Fibroblast of lung (primary cell): ENCODE measurements around the gene PLS3. TPM values are rescaled to one million over a fixed set of nuclear protein-coding genes. Genes with fewer than 3 reads are reported as not detected.

Source experiments
- DNase-seq, 2 donors: peaks; one replicate each; pipeline versions ENCODE4 v3.0.0 to v3.0.0-alpha.2; 2010; ENCODE audit warnings: low read depth in 2 of 2
- H2AFZ ChIP-seq: 2 replicates; pipeline ENCODE4 v1.5.1; 2012; ENCODE audit warnings: low read length, control low read depth, inconsistent platforms
- H3K27ac ChIP-seq: 2 replicates; pipeline ENCODE4 v1.5.1; 2011; ENCODE audit warnings: low read length, control low read depth; ENCODE audit not compliant: insufficient read depth
- H3K27me3 ChIP-seq: 2 replicates; pipeline ENCODE4 v1.5.1; 2011; ENCODE audit warnings: mild to moderate bottlenecking, low read length; ENCODE audit not compliant: control insufficient read depth, insufficient read depth
- H3K36me3 ChIP-seq: 2 replicates; pipeline ENCODE4 v1.5.1; 2011; ENCODE audit warnings: low read length; ENCODE audit not compliant: control insufficient read depth, insufficient read depth
- H3K4me1 ChIP-seq: 2 replicates; pipeline ENCODE4 v1.5.1; 2011; ENCODE audit warnings: low read length; ENCODE audit not compliant: control insufficient read depth, insufficient read depth; ENCODE audit errors: extremely low read depth
- H3K4me2 ChIP-seq: 2 replicates; pipeline ENCODE4 v1.5.1; 2011; ENCODE audit warnings: low read length, control low read depth; ENCODE audit not compliant: insufficient read depth; ENCODE audit errors: extremely low read depth
- H3K4me3 ChIP-seq, 4 experiments: fragments of 200-600 bp in 1 of 4; sonication (generic) in 1 of 4; replicated peaks in 1 of 4; 2 replicates each; pipeline ENCODE4 v1.5.1; 2011 to 2016; ENCODE audit warnings: low read length in 4 of 4, low read depth in 3 of 4, mild to moderate bottlenecking in 3 of 4, control low read depth in 2 of 4, inconsistent platforms in 1 of 4, mixed read lengths in 1 of 4; ENCODE audit not compliant: insufficient read depth in 1 of 4; ENCODE audit errors: control extremely low read depth in 1 of 4
- H3K79me2 ChIP-seq: 2 replicates; pipeline ENCODE4 v1.5.1; 2012; ENCODE audit warnings: mild to moderate bottlenecking, low read length, inconsistent platforms; ENCODE audit not compliant: control insufficient read depth, insufficient read depth
- H3K9ac ChIP-seq: 2 replicates; pipeline ENCODE4 v1.5.1; 2011; ENCODE audit warnings: mild to moderate bottlenecking, low read length, control low read depth; ENCODE audit not compliant: insufficient read depth
- H3K9me3 ChIP-seq: 2 replicates; pipeline ENCODE4 v1.5.1; 2012; ENCODE audit warnings: low read depth, low read length; ENCODE audit not compliant: control insufficient read depth, insufficient read depth
- H4K20me1 ChIP-seq: 2 replicates; pipeline ENCODE4 v1.5.1; 2011; ENCODE audit warnings: low read length; ENCODE audit not compliant: control insufficient read depth, insufficient read depth; ENCODE audit errors: extremely low read depth
- EZH2 ChIP-seq: IDR thresholded peaks from 2 replicates; pipeline ENCODE4 v1.5.1; 2012; ENCODE audit warnings: low read length, control low read depth, mild to moderate bottlenecking; ENCODE audit errors: missing control alignments
- polyA plus RNA-seq, 2 donors: library from polyadenylated mRNA; depleted of rRNA in 1 of 2; stranded (reverse) in 1 of 2; unstranded in 1 of 2; fragments of >200 nt; gene quantifications; 2 replicates each; pipeline ENCODE4 v1.2.1, GENCODE V29; 2011 to 2012; ENCODE audit warnings: missing spikeins in 1 of 2
- total RNA-seq: library from RNA; depleted of rRNA; stranded (reverse); fragments of >200 nt; gene quantifications from 2 replicates; pipeline ENCODE4 v1.2.1, GENCODE V29; 2014
- TF ChIP-seq, protein P1 (sequence below), 2 donors: IDR thresholded peaks in 1 of 2; conservative IDR thresholded peaks in 1 of 2; 1 replicate in 1 of 2; 2 replicates in 1 of 2; pipeline ENCODE4 v1.5.1; 2011 to 2012; ENCODE audit warnings: low read length in 2 of 2, control low read depth in 1 of 2, inconsistent platforms in 1 of 2, low read depth in 1 of 2, mild to moderate bottlenecking in 1 of 2

Gene PLS3
- total and polyA plus RNA-seq, 2 donors (not counting 1 experiment from before 2014, with no cell fraction given): 223 to 262 TPM

DNA sequence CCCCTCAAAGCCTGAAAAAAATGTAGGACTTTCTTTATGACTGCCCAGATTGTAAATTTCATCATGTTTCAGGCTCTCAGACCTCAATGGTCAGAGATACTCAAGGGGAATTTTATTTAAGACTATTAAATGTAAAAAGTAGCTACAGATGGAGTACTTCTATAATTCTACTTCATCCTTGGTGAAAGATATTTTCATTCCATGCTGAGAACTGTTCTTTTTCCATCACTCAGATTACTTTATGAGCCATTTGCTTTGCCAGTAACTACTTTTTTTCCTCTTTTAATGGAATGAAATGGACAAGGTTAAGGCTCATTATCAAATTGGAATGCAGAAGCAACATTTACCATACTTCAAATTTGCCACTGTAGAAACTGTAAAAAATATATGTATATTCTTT, 38.0 kb upstream of the PLS3 start:
- Histone ChIP-seq H3K36me3 (no peaks in the 10 kb centered on the region), H4K20me1 (no peaks in the 10 kb centered on the region), H3K4me1 (no peaks in the 10 kb centered on the region), H3K27me3 (no peaks in the 10 kb centered on the region), H3K4me3 (no peak overlapping the region), H3K4me2 (no peak overlapping the region), H3K9ac (no peak overlapping the region), H3K9me3 (no peaks in the 10 kb centered on the region), H3K27ac (no peak overlapping the region), H2AFZ (no peak overlapping the region), H3K79me2 (no peaks in the 10 kb centered on the region)
- TF ChIP-seq, protein P1, sequence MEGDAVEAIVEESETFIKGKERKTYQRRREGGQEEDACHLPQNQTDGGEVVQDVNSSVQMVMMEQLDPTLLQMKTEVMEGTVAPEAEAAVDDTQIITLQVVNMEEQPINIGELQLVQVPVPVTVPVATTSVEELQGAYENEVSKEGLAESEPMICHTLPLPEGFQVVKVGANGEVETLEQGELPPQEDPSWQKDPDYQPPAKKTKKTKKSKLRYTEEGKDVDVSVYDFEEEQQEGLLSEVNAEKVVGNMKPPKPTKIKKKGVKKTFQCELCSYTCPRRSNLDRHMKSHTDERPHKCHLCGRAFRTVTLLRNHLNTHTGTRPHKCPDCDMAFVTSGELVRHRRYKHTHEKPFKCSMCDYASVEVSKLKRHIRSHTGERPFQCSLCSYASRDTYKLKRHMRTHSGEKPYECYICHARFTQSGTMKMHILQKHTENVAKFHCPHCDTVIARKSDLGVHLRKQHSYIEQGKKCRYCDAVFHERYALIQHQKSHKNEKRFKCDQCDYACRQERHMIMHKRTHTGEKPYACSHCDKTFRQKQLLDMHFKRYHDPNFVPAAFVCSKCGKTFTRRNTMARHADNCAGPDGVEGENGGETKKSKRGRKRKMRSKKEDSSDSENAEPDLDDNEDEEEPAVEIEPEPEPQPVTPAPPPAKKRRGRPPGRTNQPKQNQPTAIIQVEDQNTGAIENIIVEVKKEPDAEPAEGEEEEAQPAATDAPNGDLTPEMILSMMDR (conservative IDR thresholded peaks at IDR 0.05 in 1 of 2, IDR thresholded peaks at IDR 0.05 in 1 of 2; ENCODE audit: low read depth in 1 of 2, low read length in 2 of 2): no peak
- no peak for TF ChIP-seq EZH2
- DNase-seq: no peak

DNA sequence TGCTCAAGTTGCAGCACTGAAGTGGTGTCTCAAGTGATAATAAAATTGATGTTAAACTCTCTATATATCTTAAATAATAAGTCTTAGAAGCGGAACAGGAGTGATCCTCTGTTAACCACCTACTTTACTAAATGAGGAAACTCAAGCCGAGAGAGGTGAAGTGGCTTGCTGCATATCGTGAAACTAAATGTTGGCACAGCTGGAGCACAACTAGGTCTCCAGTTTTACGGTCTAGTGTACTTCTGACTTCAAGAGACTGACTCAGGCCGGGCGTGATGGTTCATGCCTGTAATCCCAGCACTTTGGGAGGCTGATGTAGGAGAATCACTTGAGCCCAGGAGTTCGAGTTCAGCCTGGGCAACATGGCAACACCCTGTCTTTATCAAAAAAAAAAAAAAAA, 35.5 kb upstream of the PLS3 start:
- H3K9me3 ChIP-seq: no peaks in the 10 kb centered on the region
- H3K4me2 ChIP-seq: no peak overlapping the region
- H3K4me3 ChIP-seq: no peak overlapping the region
- H3K27ac ChIP-seq: no peak overlapping the region
- TF ChIP-seq, protein P1 (conservative IDR thresholded peaks at IDR 0.05 in 1 of 2, IDR thresholded peaks at IDR 0.05 in 1 of 2; ENCODE audit: low read depth in 1 of 2, low read length in 2 of 2): no peak
- no peak for TF ChIP-seq EZH2
- H3K36me3 ChIP-seq: no peaks in the 10 kb centered on the region
- no peak overlapping the region for H2AFZ ChIP-seq
- no peak for DNase-seq
- no peaks in the 10 kb centered on the region for H3K79me2 ChIP-seq
- H3K27me3 ChIP-seq: no peaks in the 10 kb centered on the region
- no peak overlapping the region for H3K9ac ChIP-seq
- no peaks in the 10 kb centered on the region for H3K4me1 ChIP-seq
- H4K20me1 ChIP-seq: no peaks in the 10 kb centered on the region

DNA sequence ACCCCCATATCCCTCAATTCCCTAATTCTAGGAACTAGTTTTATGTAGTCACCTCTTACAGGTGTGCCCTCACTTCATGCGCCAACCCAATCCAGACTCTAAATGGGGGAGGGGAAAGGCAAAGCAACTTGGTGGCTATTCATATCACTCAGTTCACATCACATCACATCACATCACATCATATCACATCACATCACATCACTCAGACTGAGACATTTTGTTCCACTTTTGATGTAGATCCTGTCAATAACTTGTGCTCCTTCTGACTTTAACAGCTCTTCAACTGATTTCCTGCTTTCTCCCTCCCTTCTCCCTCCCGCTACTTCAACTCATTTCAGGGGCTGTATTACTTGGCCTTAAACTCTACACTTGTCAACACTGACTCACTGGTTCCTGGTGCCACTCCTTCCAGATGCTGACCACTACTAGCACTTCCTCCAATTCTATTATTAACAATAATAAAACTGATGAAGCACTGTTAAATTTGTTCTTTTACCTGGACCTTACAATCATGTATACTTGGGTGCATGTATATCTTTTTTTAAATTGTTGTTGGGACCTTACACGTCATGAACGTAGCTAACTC, 29.1 kb upstream of the PLS3 start:
- H3K27ac ChIP-seq: no peak overlapping the region
- H4K20me1 ChIP-seq: no peaks in the 10 kb centered on the region
- H3K4me3 ChIP-seq: no peak overlapping the region
- H3K79me2 ChIP-seq: no peaks in the 10 kb centered on the region
- peak; percentile 51 to 58 for DNase-seq
- H3K4me2 ChIP-seq: no peak overlapping the region
- H3K4me1 ChIP-seq: no peaks in the 10 kb centered on the region
- H3K27me3 ChIP-seq: no peaks in the 10 kb centered on the region
- no peaks in the 10 kb centered on the region for H3K36me3 ChIP-seq
- no peak overlapping the region for H2AFZ ChIP-seq
- H3K9ac ChIP-seq: no peak overlapping the region
- H3K9me3 ChIP-seq: no peaks in the 10 kb centered on the region
- TF ChIP-seq, protein P1 (conservative IDR thresholded peaks at IDR 0.05 in 1 of 2, IDR thresholded peaks at IDR 0.05 in 1 of 2; ENCODE audit: low read depth in 1 of 2, low read length in 2 of 2): no peak
- TF ChIP-seq EZH2: no peak
